IPS-15b (cell line): ENCODE results near the gene PHF2.

Source experiments
- H3K27me3 ChIP-seq: one replicate; pipeline ENCODE4 v1.6.1; 2013; ENCODE audit warnings: low read length; ENCODE audit not compliant: control insufficient read depth, insufficient read depth
- H3K36me3 ChIP-seq: one replicate; pipeline ENCODE4 v1.6.1; 2013; ENCODE audit warnings: low read length; ENCODE audit not compliant: control insufficient read depth, insufficient read depth
- H3K4me1 ChIP-seq: one replicate; pipeline ENCODE4 v1.6.1; 2013; ENCODE audit warnings: mild to moderate bottlenecking, low read length; ENCODE audit not compliant: control insufficient read depth, insufficient read depth
- H3K4me3 ChIP-seq: one replicate; pipeline ENCODE4 v1.5.1; 2013; ENCODE audit warnings: low read depth, low read length
- H3K9ac ChIP-seq: one replicate; pipeline ENCODE4 v1.6.1; 2013; ENCODE audit warnings: low read depth, mild to moderate bottlenecking, low read length
- H3K9me3 ChIP-seq: one replicate; pipeline ENCODE4 v1.6.1; 2013; ENCODE audit warnings: mild to moderate bottlenecking, low read length; ENCODE audit not compliant: control insufficient read depth, insufficient read depth

The PHF2 gene

DNA sequence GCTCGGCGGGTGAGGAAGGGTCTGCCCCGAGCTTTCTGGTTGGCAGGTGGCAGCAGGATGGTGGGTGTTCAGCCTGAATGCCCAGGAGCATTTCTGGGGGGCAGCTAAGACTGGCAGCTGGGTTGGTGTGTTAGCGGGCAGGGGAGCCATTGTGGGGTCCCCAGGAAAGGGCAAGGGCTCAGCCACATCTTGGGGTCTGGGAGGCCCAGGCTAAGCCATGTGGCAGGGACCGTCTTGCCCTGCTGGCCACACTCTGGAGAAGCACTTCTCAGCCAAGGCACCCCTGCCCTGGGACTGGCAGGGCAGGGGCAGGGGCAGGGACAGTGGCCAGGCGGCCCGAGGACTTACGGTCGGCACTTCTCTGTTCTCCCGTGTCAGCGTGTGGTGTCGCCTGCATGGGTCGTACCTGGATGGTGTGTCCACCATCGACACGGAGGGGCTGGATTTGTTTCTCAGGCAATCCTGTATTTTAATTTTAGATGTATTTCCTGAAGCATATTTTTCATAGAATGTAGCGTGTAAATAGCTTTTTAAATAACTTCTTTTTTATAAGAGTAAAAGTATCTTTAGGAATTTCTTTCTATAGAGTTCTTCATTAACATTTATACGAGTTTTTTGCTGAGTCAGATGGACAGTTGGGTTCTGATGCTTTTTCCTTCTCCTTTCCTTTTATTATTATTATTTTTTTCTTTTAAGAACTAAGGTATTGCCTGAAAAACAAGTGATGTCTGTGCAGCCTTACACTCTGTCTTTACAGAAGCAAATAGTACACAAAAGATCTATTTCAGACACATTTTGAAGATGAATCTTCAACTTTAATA is 102.0 kb downstream of the PHF2 start:
- Histone ChIP-seq H3K36me3 (peaks cover 7% of the 10 kb centered on the region), H3K4me1 (no peaks in the 10 kb centered on the region), H3K4me3 (no peak overlapping the region), H3K27me3 (no peaks in the 10 kb centered on the region), H3K9me3 (no peaks in the 10 kb centered on the region), H3K9ac (no peak overlapping the region)

DNA sequence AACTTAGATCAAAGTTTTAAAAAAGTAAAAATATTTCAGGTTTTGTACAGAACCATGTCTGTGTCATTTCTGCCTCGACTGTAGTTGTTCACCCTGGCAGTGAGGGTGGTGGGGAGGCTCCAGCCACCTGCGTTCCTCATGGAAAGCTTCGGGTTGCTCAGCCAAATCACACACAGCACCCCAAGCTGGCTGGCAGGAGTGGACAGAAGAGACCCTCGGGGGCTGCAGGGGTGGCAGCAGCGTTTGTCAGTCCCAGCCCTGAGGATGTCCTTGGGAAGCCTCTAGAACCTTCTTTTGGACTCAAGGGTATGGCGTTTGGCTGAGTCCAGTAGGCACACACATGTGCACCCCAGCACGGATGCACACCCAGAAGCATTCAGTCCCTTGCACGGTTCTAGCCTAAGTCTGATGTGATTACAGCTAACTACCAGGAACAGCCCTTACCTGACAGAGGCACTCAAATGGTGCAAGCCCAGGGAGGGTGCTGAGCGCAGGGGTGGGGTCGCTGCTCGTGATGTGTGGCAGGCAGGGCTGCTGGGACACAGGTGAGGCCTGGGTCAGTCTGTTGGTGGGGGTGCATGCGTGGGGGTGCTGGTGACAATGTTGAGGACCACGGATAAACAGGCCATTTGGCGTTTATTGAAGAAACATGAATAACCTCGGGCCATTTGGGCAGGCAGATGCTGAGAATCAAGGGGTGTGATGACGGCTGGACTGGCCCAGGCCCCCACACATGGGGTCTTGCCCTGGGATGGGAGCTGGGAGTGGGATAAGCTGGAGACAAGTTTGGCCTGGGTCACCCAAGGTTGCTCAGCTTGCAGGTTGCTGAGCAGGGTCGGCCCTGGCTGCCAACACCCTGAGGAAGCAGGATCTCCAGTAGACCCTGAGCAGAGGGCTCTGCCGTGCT is 103.4 kb downstream of the PHF2 start:
- Histone ChIP-seq H3K4me3 (no peak overlapping the region), H3K27me3 (no peaks in the 10 kb centered on the region), H3K4me1 (no peaks in the 10 kb centered on the region), H3K9ac (no peak overlapping the region), H3K9me3 (no peaks in the 10 kb centered on the region), H3K36me3 (peaks cover 4% of the 10 kb centered on the region)

- Histone ChIP-seq H3K36me3 (peaks cover 4% of the 10 kb centered on the region), H3K9ac (no peak overlapping the region), H3K4me1 (no peaks in the 10 kb centered on the region), H3K4me3 (no peak overlapping the region), H3K9me3 (no peaks in the 10 kb centered on the region), H3K27me3 (no peaks in the 10 kb centered on the region)
Observed at GRCh38 chr9:93680443-93681268, 104.3 kb downstream of the PHF2 start.

DNA sequence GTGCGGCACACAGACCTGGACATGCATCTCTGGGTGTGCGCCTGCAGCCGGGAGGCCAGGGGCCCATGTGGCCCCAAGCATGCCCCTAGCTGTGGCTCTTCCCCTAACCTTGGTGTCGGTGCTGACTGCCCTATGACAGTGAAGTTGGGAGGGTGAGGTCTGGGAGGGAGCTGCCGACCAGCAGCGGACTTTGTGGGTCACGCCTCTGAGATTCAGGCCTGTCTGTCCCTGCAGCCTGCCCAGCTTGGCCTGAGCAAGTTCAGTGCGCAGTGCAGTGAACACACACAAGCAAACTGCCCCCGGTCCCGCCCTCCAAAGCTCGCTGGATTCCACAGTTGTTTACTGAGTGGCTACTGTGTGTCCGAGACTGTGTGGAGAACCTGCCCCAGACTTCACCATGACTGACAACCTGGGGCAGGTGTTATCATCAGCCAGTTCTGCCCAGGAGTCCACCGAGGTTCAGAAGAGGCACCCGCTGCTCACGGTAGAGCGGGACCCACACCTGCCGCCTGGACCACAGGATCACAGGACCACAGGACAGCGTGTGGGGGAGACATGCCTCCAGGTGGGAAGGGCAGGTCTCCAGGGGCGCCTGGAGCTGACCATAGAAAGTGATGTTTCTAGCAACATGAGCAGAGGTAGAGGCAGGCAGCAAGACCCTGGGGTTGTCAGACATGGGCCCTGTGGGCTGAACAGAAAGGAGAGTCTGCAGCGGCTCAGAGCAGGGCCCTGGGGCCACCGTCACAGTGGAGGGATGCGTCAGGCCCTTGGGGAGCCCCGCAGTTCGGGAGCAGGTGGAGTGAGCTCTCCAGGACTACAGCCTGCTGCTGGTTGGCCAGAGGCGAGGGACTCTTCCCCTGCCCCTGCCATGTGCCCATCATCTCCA is 105.1 kb downstream of the PHF2 start:
- no peak overlapping the region for H3K9ac ChIP-seq
- H3K36me3 ChIP-seq: peaks cover 4% of the 10 kb centered on the region
- H3K4me1 ChIP-seq: no peaks in the 10 kb centered on the region
- H3K9me3 ChIP-seq: no peaks in the 10 kb centered on the region
- no peaks in the 10 kb centered on the region for H3K27me3 ChIP-seq
- no peak overlapping the region for H3K4me3 ChIP-seq

- H3K27me3 ChIP-seq: no peaks in the 10 kb centered on the region
- peaks cover under 1% of the 10 kb centered on the region for H3K36me3 ChIP-seq
- H3K9ac ChIP-seq: no peak overlapping the region
- no peak overlapping the region for H3K4me3 ChIP-seq
- no peaks in the 10 kb centered on the region for H3K9me3 ChIP-seq
- H3K4me1 ChIP-seq: no peaks in the 10 kb centered on the region
Observed at GRCh38 chr9:93682155-93682968, 106.0 kb downstream of the PHF2 start.

DNA sequence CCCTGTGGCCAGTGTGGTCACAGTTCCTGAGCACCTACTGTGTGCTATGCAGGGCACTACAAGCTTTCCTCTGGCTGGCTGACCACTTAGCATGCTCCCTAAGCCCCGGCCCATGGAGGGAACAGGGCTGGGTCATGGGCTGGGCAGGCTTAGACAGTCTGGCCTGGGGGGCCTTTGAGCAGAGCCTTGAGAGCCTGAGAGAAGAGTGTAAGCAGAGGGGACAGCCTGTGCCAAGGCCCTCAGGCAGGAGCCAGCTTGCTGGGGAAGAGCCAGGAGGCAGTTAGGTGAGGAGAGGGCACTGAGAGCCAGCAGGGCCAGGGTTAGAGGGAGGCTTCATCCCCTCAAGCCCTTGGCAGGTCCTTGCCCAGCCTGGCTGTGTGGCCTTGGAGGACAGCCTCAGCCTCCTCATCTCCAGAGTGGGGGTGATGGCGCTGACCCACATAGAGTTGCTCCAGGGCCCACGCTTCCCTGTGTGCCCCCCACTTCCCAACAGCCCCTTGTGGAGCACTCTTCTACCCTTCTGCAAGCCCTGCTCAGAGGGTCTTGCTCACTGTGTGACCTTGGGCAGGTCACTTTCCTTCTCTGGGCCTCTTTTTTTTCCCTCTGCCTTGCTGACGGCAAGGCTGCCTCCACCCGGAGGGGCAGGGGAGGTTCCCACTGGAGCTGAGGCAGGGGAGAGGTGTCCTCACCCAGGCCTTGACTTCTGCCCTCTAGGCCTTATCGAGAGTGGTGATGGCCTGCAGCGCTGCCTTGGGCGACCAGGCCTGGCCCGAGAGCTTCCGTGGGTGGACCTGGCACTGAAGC is 107.1 kb downstream of the PHF2 start:
- H3K36me3 ChIP-seq: no peaks in the 10 kb centered on the region
- no peak overlapping the region for H3K9ac ChIP-seq
- no peaks in the 10 kb centered on the region for H3K27me3 ChIP-seq

GRCh38 chr9:93684161-93684765 is 107.9 kb downstream of the PHF2 start:
- no peaks in the 10 kb centered on the region for H3K36me3 ChIP-seq
- no peaks in the 10 kb centered on the region for H3K27me3 ChIP-seq
- H3K9ac ChIP-seq: no peak overlapping the region
- H3K4me1 ChIP-seq: no peaks in the 10 kb centered on the region
- H3K4me3 ChIP-seq: no peak overlapping the region
- peaks cover 3% of the 10 kb centered on the region for H3K9me3 ChIP-seq

More for the DNA sequence above, 107.1 kb downstream of the PHF2 start:
- H3K4me1 ChIP-seq: no peaks in the 10 kb centered on the region
- peaks cover 2% of the 10 kb centered on the region for H3K9me3 ChIP-seq
- no peak overlapping the region for H3K4me3 ChIP-seq

- no peaks in the 10 kb centered on the region for H3K36me3 ChIP-seq
- H3K9me3 ChIP-seq: peaks cover 3% of the 10 kb centered on the region
- no peak overlapping the region for H3K4me3 ChIP-seq
- no peaks in the 10 kb centered on the region for H3K4me1 ChIP-seq
- no peak overlapping the region for H3K9ac ChIP-seq
- no peaks in the 10 kb centered on the region for H3K27me3 ChIP-seq
Observed at GRCh38 chr9:93684806-93685543, 108.6 kb downstream of the PHF2 start.

DNA sequence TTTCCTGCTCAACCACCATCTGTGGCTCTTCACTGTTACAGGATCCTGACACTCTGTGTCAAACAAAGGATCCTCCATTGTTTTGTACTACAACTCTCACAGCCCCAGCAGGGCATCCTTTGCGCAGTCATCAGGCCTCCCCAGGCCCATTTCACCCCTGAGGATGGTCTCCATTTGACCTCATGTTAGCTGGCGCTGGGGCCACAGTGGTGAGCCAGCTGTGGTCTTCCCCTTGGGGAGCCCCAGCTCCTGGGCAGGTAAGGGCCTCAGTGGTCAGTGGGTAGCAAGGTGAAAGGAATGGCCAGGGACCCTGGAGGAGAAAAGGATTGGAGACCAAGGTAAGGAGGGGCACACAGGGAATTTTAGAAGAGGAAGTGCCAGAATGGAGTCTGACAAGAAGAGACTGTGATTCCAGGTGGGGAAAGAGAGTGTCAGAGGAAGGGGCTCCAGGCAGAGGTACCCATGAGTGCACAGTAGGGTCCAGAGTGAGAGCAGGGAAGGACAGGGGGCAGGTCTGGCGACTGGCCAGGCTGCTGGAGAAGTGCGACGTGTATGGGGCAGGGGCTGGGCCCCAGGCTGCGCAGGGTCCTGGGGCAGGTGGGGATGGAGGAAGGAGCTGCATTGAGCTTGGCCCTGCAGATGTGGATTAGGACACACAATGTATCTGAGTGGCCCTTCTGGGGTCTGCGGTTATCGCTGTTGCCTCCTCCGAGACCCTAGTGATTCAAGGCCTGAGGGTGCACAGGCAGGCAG is 109.9 kb downstream of the PHF2 start:
- H3K4me3 ChIP-seq: no peak overlapping the region
- H3K4me1 ChIP-seq: no peaks in the 10 kb centered on the region
- H3K9ac ChIP-seq: no peak overlapping the region
- no peaks in the 10 kb centered on the region for H3K36me3 ChIP-seq
- no peaks in the 10 kb centered on the region for H3K27me3 ChIP-seq
- H3K9me3 ChIP-seq: peaks cover 3% of the 10 kb centered on the region
